ENCODE results near the gene P2RX2.

The P2RX2 gene

GRCh38 chr12:132639956-132640520 lies 21.5 kb downstream of the P2RX2 start:
- no peak for DNase-seq

GRCh38 chr12:132640936-132641335 lies 22.4 kb downstream of the P2RX2 start:
- DNase-seq, result no peak

- DNase-seq, result no peak
These were observed 23.5 kb downstream of the P2RX2 start for GRCh38 chr12:132641811-132642650.

- DNase-seq, result no peak
These were observed 24.6 kb downstream of the P2RX2 start for GRCh38 chr12:132642846-132643835.

- DNase-seq, result no peak
These were observed 28.3 kb downstream of the P2RX2 start for GRCh38 chr12:132646850-132647249.

GRCh38 chr12:132647858-132648257 lies 29.3 kb downstream of the P2RX2 start:
- no peak for DNase-seq

GRCh38 chr12:132648616-132649225 lies 30.1 kb downstream of the P2RX2 start:
- no peak for DNase-seq

- no peak for DNase-seq
These were observed 30.8 kb downstream of the P2RX2 start for GRCh38 chr12:132649226-132649945.

- DNase-seq, result no peak
These were observed 33.0 kb downstream of the P2RX2 start for GRCh38 chr12:132651444-132652100.

GRCh38 chr12:132653567-132654290 lies 35.2 kb downstream of the P2RX2 start:
- no peak for DNase-seq

- DNase-seq, result no peak
These were observed 38.6 kb downstream of the P2RX2 start for GRCh38 chr12:132657004-132657727.

- no peak for DNase-seq
These were observed 39.7 kb downstream of the P2RX2 start for GRCh38 chr12:132658149-132658894.

- DNase-seq, result no peak
These were observed 40.6 kb downstream of the P2RX2 start for GRCh38 chr12:132659146-132659545.

- DNase-seq, result no peak
These were observed 41.5 kb downstream of the P2RX2 start for GRCh38 chr12:132660052-132660451.

GRCh38 chr12:132660996-132661395 lies 42.4 kb downstream of the P2RX2 start:
- no peak for DNase-seq

- no peak for DNase-seq
These were observed 43.4 kb downstream of the P2RX2 start for GRCh38 chr12:132661972-132662371.

- DNase-seq, result no peak
These were observed 44.6 kb downstream of the P2RX2 start for GRCh38 chr12:132662901-132663755.

All from activated naive CD4-positive, alpha-beta T cell (primary cell).